Tibial artery (tissue), 4 donors: ENCODE measurements around the gene PREP.

Source experiments
- DNase-seq, 2 donors: peaks; one replicate each; pipeline ENCODE4 v3.0.0-alpha.2; 2019
- H3K27ac ChIP-seq, 2 donors: fragments of 200-600 bp; sonication (generic) in 1 of 2; 1 replicate in 1 of 2; 2 replicates in 1 of 2; pipeline ENCODE4 v1.5.1; 2018 to 2019; ENCODE audit warnings: mild to moderate bottlenecking in 1 of 2
- H3K27me3 ChIP-seq, 2 donors: fragments of 200-600 bp; sonication (generic) in 1 of 2; one replicate each; pipeline versions ENCODE4 v1.5.1 to v1.6.0; 2016 to 2019
- H3K36me3 ChIP-seq, 3 donors: fragments of 200-600 bp; sonication (generic) in 2 of 3; one replicate each; pipeline ENCODE4 v1.5.1; 2016 to 2019; ENCODE audit warnings: mild to moderate bottlenecking in 2 of 3
- H3K4me1 ChIP-seq, 4 donors: fragments of 200-600 bp; sonication (generic) in 2 of 4; 1 replicate in 3 of 4; 2 replicates in 1 of 4; pipeline ENCODE4 v1.5.1; 2016 to 2019
- H3K4me3 ChIP-seq, 2 donors: fragments of 200-600 bp; sonication (generic) in 1 of 2; 1 replicate in 1 of 2; 2 replicates in 1 of 2; pipeline ENCODE4 v1.5.1; 2018 to 2019; ENCODE audit warnings: mild to moderate bottlenecking in 2 of 2
- H3K9me3 ChIP-seq, 3 donors: fragments of 200-600 bp; sonication (generic) in 1 of 3; one replicate each; pipeline ENCODE4 v1.5.1; 2016 to 2019
- intact Hi-C: fragments of 100-400 bp; cut with DNase I; formaldehyde crosslinking; loops from one replicate; pipeline ENCODE4 v1.15.0; 2023; ENCODE audit warnings: low total_unique reads
- TF ChIP-seq, protein P1 (sequence below), 2 experiments: fragments of 200-600 bp in 1 of 2; fragments of 450-650 bp in 1 of 2; IDR thresholded peaks; one replicate each; pipeline ENCODE4 v1.5.1; 2017 to 2019; ENCODE audit warnings: antibody characterized with exemption in 2 of 2, mild to moderate bottlenecking in 1 of 2, moderate library complexity in 1 of 2

PREP gene

DNA sequence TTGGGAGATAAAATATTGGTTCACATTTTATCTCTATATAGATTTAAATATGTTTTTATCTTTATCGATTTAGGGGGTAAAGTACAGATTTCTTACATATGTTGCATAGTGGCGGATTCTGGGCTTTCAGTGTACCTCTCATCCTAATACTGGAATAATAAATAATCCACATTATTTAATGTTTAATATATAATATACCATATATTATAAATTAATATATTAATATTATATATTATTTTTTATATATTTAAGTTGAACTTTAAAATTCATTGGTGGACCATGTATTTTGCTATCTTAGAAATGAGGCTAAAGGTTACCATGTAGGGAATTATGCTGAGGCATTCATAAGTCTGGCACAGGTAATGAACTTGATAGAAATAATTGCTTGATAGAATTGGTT lies 133.5 kb downstream of the PREP start:
- intact Hi-C loops, result no loop called here
- Histone ChIP-seq H3K4me3 (no peak overlapping the region), H3K9me3 (no peaks in the 10 kb centered on the region), H3K27ac (no peak overlapping the region), H3K4me1 (no peaks in the 10 kb centered on the region), H3K27me3 (no peaks in the 10 kb centered on the region), H3K36me3 (no peaks in the 10 kb centered on the region)
- TF ChIP-seq, protein P1, sequence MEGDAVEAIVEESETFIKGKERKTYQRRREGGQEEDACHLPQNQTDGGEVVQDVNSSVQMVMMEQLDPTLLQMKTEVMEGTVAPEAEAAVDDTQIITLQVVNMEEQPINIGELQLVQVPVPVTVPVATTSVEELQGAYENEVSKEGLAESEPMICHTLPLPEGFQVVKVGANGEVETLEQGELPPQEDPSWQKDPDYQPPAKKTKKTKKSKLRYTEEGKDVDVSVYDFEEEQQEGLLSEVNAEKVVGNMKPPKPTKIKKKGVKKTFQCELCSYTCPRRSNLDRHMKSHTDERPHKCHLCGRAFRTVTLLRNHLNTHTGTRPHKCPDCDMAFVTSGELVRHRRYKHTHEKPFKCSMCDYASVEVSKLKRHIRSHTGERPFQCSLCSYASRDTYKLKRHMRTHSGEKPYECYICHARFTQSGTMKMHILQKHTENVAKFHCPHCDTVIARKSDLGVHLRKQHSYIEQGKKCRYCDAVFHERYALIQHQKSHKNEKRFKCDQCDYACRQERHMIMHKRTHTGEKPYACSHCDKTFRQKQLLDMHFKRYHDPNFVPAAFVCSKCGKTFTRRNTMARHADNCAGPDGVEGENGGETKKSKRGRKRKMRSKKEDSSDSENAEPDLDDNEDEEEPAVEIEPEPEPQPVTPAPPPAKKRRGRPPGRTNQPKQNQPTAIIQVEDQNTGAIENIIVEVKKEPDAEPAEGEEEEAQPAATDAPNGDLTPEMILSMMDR (IDR thresholded peaks at IDR 0.05), result no peak
- DNase-seq, result no peak

DNA sequence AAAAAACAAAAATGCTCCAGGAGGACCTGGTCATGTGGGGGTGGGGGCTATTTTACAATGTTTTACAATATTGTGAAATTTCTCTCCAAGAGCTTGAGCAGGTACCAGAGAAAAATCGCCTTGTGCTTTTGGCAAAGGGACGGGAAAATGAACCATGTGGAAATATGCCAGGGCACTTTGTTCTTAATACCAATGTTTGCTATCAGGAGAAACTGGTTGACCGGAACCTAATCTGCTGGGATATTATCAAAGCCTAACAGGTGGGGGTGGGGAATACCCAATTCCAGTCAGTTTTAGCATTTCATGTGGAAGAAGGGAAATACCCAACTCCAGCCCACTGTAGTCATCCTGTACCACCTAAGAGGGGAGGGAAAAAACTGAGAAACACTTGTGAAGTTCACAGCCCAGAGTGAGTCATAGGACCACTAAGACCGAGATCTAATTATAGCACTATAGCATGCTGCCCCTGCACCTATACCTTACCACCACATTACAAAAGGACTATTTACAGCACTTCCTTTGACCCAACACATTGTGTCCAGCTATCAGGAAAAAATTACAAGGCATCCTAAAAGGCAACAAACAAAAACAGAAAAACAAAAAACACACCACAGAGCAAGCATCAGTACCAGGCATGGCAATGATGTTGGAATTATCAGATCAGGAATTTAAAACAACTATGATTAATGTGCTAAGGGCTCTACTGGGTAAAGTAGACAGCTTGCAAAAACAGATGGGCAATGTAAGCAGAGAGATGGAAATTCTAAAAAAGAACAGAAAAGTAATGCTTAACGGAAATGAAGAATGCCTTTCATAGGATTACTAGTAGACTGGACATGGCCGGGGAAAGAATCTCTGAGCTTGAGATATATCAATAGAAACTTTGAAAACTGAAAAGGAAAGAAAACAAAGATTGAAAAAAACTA lies 138.9 kb downstream of the PREP start:
- TF ChIP-seq, protein P1 (IDR thresholded peaks at IDR 0.05), result no peak
- H3K4me1 ChIP-seq, result no peaks in the 10 kb centered on the region

DNA sequence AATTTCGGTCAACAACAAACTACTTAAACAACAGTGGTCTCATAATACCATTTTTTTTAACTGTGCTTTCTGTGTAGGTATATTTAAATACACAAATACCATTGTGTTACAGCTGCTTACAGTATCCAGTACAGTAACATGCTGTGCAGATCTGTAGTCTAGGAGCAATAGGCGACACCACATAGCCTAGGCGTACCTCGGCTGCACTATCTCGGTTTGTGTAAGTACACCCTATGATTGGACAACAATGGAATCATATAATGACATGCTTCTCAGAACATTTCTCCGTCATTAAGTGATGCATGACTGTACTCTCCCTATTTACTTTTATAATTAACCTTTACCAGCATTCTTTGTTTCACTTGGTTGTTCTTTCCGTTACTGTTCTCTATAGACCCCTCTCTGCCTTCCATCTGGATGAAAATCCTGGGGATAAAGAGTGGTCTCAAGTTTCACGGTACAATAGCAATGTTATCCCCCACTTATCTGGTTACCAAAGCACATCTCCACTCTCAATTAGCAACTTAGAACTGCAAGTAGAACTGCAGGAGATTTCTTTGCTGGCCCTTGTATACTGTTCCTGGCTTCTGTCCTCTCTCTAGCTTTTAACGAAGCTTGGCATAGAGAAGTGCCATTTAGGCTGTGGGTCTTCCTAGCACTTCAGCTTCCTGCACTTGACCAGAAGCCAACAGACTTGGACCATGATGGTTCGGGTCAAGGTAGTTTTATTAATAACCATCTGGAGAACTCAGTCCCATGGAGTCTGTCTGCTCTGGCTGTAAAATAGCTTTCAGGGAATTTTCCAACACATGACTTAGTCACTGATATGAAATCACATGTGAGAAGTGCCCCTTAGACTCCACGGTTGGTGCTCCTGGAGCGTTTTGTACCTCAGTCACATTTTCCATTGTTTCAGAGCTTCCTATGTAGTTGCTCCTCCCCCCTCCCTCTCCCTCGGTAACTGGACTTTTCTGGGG lies 142.7 kb downstream of the PREP start:
- no peaks in the 10 kb centered on the region for H3K27me3 ChIP-seq
- H3K27ac ChIP-seq, result no peak overlapping the region
- H3K9me3 ChIP-seq, result no peaks in the 10 kb centered on the region
- DNase-seq, result no peak
- TF ChIP-seq, protein P1 (IDR thresholded peaks at IDR 0.05), result no peak
- H3K4me3 ChIP-seq, result no peak overlapping the region
- no peaks in the 10 kb centered on the region for H3K36me3 ChIP-seq
- H3K4me1 ChIP-seq, result no peaks in the 10 kb centered on the region
- intact Hi-C loops, result no loop called here

More for the DNA sequence above, 138.9 kb downstream of the PREP start:
- intact Hi-C loops, result no loop called here
- Histone ChIP-seq H3K9me3 (no peaks in the 10 kb centered on the region), H3K36me3 (no peaks in the 10 kb centered on the region), H3K27me3 (no peaks in the 10 kb centered on the region), H3K4me3 (no peak overlapping the region), H3K27ac (no peak overlapping the region)
- no peak for DNase-seq

DNA sequence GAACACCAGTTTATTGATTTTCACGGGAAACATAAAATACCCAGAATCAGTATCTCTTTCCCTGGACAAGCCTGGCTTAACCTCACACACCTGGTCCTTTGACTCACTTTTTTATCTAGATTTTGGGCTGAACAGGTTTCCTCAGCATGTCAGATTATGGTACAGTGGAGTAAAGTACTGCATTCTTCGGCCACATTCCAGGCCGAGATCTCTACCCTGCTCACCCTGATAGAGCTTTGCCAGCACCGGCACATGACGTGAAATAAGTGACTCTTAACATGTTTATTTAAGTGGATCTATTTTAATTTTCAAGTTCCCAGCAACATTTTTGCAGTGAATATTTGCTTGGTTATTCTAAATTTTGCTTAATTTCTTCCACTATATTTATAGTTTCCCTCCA lies 144.1 kb downstream of the PREP start:
- H3K4me1 ChIP-seq, result no peaks in the 10 kb centered on the region
- no peak for DNase-seq
- no peaks in the 10 kb centered on the region for H3K36me3 ChIP-seq
- no peak overlapping the region for H3K27ac ChIP-seq
- no peak overlapping the region for H3K4me3 ChIP-seq
- H3K27me3 ChIP-seq, result no peaks in the 10 kb centered on the region
- no peaks in the 10 kb centered on the region for H3K9me3 ChIP-seq
- intact Hi-C loops, result no loop called here
- TF ChIP-seq, protein P1 (IDR thresholded peaks at IDR 0.05), result no peak

DNA sequence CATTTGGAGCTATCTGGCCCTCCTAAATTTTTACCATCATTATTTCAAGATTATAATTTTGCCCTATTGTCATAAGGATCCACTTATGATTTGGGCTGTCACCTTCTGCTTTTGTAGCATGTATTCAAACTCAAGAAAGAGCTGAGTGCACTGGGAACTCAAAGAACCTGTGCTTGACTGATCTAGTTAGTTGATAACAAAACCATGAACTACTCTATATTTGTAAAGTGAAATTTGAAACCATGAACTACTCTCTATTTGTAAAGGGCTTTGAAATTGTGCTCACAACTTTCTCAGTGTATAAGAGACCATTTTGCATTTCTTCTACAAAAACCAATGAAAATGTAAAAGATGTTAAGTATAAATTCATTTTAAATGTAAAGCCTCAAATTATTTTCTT lies 145.5 kb downstream of the PREP start:
- intact Hi-C loops, result no loop called here
- H3K9me3 ChIP-seq, result no peaks in the 10 kb centered on the region
- no peaks in the 10 kb centered on the region for H3K27me3 ChIP-seq
- no peaks in the 10 kb centered on the region for H3K4me1 ChIP-seq
- no peaks in the 10 kb centered on the region for H3K36me3 ChIP-seq
- DNase-seq, result no peak
- TF ChIP-seq, protein P1 (IDR thresholded peaks at IDR 0.05), result no peak
- no peak overlapping the region for H3K4me3 ChIP-seq
- H3K27ac ChIP-seq, result no peak overlapping the region
